GM21381 (cell line): ENCODE measurements around the gene ANXA8L1.
"Not testable (repeated sequence)": the region's sequence is repeated elsewhere in the genome, so short reads cannot be mapped to it uniquely, and the experiment has no call there.

Experiments used
- ATAC-seq: cut with Tn5 transposase; IDR thresholded peaks from one replicate; pipeline ENCODE4 v1.9.1; 2021; ENCODE audit warnings: mild to moderate bottlenecking, moderate library complexity; ENCODE audit not compliant: unreplicated experiment

The ANXA8L1 gene

DNA sequence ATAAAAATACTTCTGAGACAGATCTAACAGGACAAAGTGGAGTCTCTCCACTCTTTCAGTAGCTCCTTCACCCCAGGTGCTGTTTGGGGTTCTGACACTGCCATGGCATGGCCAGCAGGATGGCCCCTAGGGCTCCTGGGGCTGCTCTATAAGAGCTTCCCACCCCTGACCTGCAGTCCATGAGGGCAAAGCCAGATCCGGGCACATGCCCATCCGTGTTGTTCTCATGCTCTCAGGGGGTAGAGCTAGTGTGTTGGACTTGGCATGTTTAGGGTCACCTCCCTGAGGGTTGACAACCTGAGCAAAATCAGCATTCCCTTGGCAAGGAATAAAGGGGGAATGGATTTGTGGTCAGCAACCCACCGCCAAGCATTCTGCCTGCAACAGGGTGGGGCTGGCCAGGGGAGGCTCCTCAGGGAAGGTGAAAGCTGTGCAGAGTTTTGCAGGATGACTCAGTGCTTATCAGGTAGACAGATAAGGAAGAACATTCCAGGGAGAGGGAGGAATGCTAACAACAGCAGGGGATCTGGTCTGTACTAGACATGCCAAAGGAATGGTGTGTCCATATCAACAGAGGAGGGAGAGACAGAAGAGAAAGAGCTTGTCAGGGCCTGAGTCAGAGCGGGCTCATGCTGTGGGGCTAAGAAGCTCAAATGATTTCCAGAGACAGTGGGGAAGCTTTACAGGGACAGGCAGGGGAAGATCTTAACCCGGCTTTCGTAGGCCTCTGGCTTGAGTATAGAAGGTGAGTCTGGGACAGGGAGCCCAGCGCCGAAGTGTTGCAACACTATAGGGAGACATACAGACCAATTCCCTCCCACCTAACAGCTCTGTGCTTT, 21.1 kb downstream of the ANXA8L1 start:
- not testable (repeated sequence) for ATAC-seq

GRCh38 chr10:46397767-46398166, 22.2 kb downstream of the ANXA8L1 start:
- not testable (repeated sequence) for ATAC-seq

- peak; percentile 57 for ATAC-seq
Observed at GRCh38 chr10:46398212-46398886, 22.8 kb downstream of the ANXA8L1 start.

GRCh38 chr10:46409556-46409955, 34.0 kb downstream of the ANXA8L1 start:
- not testable (repeated sequence) for ATAC-seq

DNA sequence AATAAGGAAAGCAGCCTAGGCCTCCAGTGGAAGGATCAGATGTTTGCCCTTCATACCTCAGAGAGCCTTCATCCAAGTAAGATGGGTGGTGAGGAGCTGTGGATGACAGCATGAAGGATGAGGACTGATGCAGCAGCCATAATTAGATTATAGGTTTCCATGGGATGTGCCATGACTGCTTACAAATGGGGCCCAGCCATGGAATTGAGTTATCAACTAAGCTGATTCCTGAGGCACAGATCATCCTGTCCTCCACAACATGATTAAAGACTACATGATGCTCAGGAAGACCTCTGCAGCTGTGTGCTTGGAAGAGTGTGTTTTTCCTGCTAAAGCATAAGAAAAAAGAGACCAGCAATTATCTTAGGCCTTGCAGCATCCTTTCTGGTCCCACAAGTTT, 35.5 kb downstream of the ANXA8L1 start:
- ATAC-seq = not testable (repeated sequence)

DNA sequence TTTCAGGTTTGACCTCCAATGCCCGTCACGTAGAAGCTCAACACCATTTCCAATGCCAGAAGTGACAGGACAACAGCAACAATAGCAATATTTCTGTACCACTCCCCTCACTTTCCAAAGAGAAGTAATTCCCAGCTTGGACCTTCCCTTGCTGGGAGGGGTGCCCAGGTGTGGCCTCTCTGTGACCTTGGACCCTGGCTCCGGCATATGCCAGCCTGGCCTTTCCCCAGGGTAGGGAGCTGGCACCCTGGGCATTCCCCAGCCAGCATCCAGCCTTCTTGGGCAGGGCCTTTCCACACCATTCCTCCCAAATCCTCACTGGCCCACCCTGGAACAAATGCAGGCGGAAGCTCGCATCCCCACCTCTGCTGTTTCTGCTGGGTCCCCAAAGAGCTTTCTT, 37.1 kb downstream of the ANXA8L1 start:
- not testable (repeated sequence) for ATAC-seq

DNA sequence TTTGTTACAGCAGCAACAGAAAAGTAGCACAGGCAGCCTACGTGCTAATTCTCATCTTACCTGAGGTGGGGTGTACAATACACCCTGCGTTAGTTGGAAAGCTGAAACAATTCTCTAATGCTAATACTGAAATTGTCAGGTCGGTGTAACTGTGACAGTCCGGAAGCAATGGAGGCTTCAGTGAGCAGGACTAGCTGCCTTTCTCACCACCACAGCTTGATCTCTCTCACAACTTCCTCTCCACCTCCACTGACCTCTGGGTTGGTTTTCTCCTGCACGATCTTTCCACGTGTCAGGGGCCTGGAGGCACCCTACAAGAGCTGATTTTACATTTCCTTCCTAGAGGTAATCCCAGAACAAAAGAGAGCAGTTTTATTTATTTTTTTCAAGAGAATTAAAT, 39.7 kb downstream of the ANXA8L1 start:
- not testable (repeated sequence) for ATAC-seq

DNA sequence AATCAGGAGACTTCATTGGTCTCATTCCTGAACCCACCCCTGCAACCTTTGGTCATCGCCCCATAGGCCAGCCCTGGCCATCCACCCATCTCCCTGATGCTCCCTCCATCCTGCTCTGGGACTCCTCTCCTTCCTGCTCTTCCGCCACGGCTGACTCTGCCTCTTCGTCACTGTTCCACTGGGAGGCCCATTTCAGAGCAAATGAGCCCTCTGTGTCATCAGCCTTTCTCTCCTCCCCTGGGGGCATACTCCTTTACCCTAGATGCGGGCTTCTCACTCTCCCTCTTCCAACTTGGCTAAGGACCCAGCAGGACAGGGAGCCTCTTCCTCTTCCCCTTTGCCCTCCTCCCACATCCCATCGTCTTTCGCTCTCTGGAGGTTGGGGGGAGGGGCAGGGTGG, 42.7 kb downstream of the ANXA8L1 start:
- ATAC-seq = not testable (repeated sequence)

GRCh38 chr10:46419570-46420379, 44.2 kb downstream of the ANXA8L1 start:
- ATAC-seq = not testable (repeated sequence)

- ATAC-seq = not testable (repeated sequence)
Observed at GRCh38 chr10:46423550-46423949, 48.0 kb downstream of the ANXA8L1 start.

DNA sequence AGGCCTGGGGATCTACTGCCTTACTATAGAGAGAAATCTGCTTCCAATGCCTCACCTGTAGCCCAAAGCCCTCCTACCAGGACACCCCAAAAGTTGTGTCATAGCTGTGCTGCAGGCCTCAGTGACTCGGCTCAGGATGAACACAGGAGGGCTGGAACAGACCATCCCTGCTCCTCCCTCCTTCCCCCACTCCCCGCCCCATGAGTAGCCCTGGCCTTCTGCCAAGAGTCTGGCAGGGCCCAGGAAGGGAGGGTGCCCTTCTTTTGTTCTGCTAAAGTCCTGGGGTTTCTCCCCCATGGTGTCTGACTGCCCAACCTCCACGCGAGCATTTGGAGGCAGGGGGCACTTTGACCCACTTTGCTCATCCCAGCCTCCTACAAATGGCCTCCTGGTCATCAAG, 65.4 kb downstream of the ANXA8L1 start:
- ATAC-seq = not testable (repeated sequence)
